ENCODE measurements around the gene RPL19. TPM values are rescaled to one million over a fixed set of nuclear protein-coding genes. Genes with fewer than 3 reads are reported as not detected.

RPL19 gene
- total RNA-seq, 1 donor from 2014 or later: 1,451 TPM

GRCh38 chr17:39165178-39165840 lies 34.8 kb upstream of the RPL19 start:
- Histone ChIP-seq H3K27ac (ENCODE audit: low read depth, low read length) (no peak overlapping the region), H3K9ac (ENCODE audit: low read length) (no peak overlapping the region), H3K4me3 (ENCODE audit: insufficient read depth, low read depth, low read length) (peak overlapping the region; percentile 53), H3K4me1 (ENCODE audit: insufficient read depth, low read length) (peaks cover 4% of the 10 kb centered on the region), H3K36me3 (ENCODE audit: insufficient read depth, low read length) (no peaks in the 10 kb centered on the region), H3K4me2 (ENCODE audit: low read length) (peak overlapping the region; percentile 86), H3K27me3 (ENCODE audit: insufficient read depth, low read length) (peaks cover 41% of the 10 kb centered on the region), H3K79me2 (ENCODE audit: insufficient read depth, low read length) (no peaks in the 10 kb centered on the region), H4K20me1 (ENCODE audit: insufficient read depth, low read length) (no peaks in the 10 kb centered on the region), H3K9me3 (ENCODE audit: insufficient read depth, low read depth, low read length) (no peaks in the 10 kb centered on the region), H2AFZ (ENCODE audit: low read depth, low read length) (peak overlapping the region; percentile 79)
- Mint-ChIP-seq H3K27ac (ENCODE audit: unreplicated experiment) (peak overlapping the region; percentile 14), H3K27me3 (ENCODE audit: low read depth, unreplicated experiment) (peaks cover 32% of the 10 kb centered on the region), H3K4me3 (ENCODE audit: unreplicated experiment) (peak overlapping the region; percentile 80), H3K4me1 (ENCODE audit: low read depth, unreplicated experiment) (peaks cover 5% of the 10 kb centered on the region), H3K36me3 (ENCODE audit: low read depth, unreplicated experiment) (no peaks in the 10 kb centered on the region), H3K9me3 (ENCODE audit: unreplicated experiment) (no peaks in the 10 kb centered on the region)
- TF ChIP-seq EZH2 (IDR thresholded peaks at IDR 0.05; ENCODE audit: insufficient read depth, low read length) (peak; percentile 83), CTCF (IDR thresholded peaks at IDR 0.05; ENCODE audit: insufficient read depth, low read depth, low read length) (no peak)
- DNase-seq (ENCODE audit: low read depth): no peak
- FAIRE-seq: no peak

GRCh38 chr17:39165841-39166349 lies 34.2 kb upstream of the RPL19 start, which contains the start of gene ARL5C:
Gene ARL5C (minus strand): TSS chr17:39166161. CDS start chr17:39165760, 401 bp downstream.
- Histone ChIP-seq H3K4me3 (ENCODE audit: insufficient read depth, low read depth, low read length) (peak within 1 kb of the TSS; percentile 53), H3K4me1 (ENCODE audit: insufficient read depth, low read length) (peaks cover 4% of the 10 kb centered on the region), H3K79me2 (ENCODE audit: insufficient read depth, low read length) (no peaks in the 10 kb centered on the region), H3K36me3 (ENCODE audit: insufficient read depth, low read length) (no peaks in the 10 kb centered on the region), H3K9me3 (ENCODE audit: insufficient read depth, low read depth, low read length) (no peaks in the 10 kb centered on the region), H4K20me1 (ENCODE audit: insufficient read depth, low read length) (no peaks in the 10 kb centered on the region), H2AFZ (ENCODE audit: low read depth, low read length) (peak within 1 kb of the TSS; percentile 79), H3K27ac (ENCODE audit: low read depth, low read length) (no peak within 1 kb of the TSS), H3K9ac (ENCODE audit: low read length) (no peak within 1 kb of the TSS), H3K27me3 (ENCODE audit: insufficient read depth, low read length) (peaks cover 36% of the 10 kb centered on the region), H3K4me2 (ENCODE audit: low read length) (peak within 1 kb of the TSS; percentile 86)
- peak within 1 kb of the TSS; percentile 80 for H3K4me3 Mint-ChIP-seq (ENCODE audit: unreplicated experiment)
- no peaks in the 10 kb centered on the region for H3K9me3 Mint-ChIP-seq (ENCODE audit: unreplicated experiment)
- DNase-seq (ENCODE audit: low read depth) (no peak), FAIRE-seq (no peak)
- H3K27me3 Mint-ChIP-seq (ENCODE audit: low read depth, unreplicated experiment): peaks cover 35% of the 10 kb centered on the region
- peaks cover 5% of the 10 kb centered on the region for H3K4me1 Mint-ChIP-seq (ENCODE audit: low read depth, unreplicated experiment)
- peak within 1 kb of the TSS; percentile 14 for H3K27ac Mint-ChIP-seq (ENCODE audit: unreplicated experiment)
- H3K36me3 Mint-ChIP-seq (ENCODE audit: low read depth, unreplicated experiment): peaks cover 2% of the 10 kb centered on the region
- TF ChIP-seq CTCF (IDR thresholded peaks at IDR 0.05; ENCODE audit: insufficient read depth, low read depth, low read length) (no peak), EZH2 (IDR thresholded peaks at IDR 0.05; ENCODE audit: insufficient read depth, low read length) (no peak)
